HG03135 (cell line): Measurements from ENCODE around the gene TRIP11.
A peak's percentile ranks its signal among the peaks of the same experiment; 100 is the strongest.
"Not testable (repeated sequence)": the region's sequence is repeated elsewhere in the genome, so short reads cannot be mapped to it uniquely, and the experiment has no call there.

Experiments
- ATAC-seq: cut with Tn5 transposase; IDR thresholded peaks from one replicate; pipeline ENCODE4 v1.9.1; 2021; ENCODE audit warnings: mild to moderate bottlenecking, moderate library complexity; ENCODE audit not compliant: unreplicated experiment

Gene TRIP11

GRCh38 chr14:92039719-92040430 is at the start of gene TRIP11:
TSS of gene TRIP11 (minus strand) at chr14:92040059. CDS start at chr14:92039685, 374 bp downstream.
- peak; percentile 98 for ATAC-seq

DNA sequence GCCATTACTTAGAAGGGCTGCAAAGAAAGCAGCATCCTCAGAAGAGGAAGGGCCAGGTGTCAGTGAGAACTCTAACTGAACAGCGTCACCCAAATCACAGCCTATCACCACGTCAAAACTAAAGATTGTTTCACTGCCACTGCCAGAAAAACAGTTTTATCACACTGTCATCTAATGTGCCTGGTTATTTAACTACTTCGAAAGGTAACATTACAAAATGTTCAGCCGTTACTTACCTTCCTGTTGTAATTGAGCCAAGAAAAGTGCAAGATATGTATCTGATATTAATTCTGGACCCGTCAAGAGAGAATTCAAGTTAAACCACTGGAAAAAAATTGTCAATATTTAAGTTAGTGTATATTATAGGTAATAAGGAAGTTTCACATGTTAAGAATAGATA is 48.6 kb upstream of the TRIP11 start:
- ATAC-seq: no peak

- no peak for ATAC-seq
These were observed 34.7 kb upstream of the TRIP11 start for GRCh38 chr14:92074555-92074954.

- ATAC-seq: no peak
These were observed 18.4 kb upstream of the TRIP11 start for GRCh38 chr14:92058006-92058917.

DNA sequence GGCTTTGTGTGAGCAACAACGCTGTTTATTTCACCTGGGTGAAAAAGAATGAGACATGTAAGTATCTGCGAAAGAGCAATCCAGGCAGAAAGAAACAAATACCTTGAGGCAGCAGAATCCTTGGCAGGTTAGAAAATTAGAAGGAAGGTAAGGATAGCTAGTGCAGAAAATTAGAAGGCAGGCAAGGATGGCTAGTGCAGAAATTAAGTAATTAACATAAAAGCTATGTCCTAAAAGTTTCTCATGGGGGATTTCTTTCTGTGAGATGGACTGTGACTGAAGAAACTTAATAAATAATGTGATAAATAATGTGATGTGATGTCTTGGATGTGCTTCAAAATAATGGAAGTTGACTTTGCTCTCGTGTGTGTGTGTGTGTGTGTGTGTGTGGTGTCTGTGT is 9.9 kb upstream of the TRIP11 start:
- no peak for ATAC-seq

GRCh38 chr14:92049221-92049620 is 9.4 kb upstream of the TRIP11 start:
- ATAC-seq: not testable (repeated sequence)

DNA sequence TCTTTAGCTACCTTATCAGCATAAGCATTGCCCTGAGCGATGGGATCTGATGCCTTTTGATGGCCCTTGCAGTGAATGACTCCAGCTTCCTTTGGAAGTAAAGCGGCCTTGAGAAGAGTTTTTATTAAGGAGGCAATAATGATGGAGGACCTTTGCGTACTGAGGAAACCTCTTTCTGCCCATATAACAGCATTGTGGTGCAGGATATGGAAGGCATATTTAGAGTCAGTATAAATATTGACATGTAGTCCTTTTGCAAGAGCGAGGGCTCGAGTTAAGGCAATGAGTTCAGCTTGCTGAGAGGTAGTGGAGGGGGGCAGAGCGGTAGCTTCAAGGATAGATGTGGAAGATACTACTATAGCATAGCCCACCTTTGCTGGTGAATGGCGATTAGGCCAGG is 6.0 kb upstream of the TRIP11 start:
- ATAC-seq: not testable (repeated sequence)

DNA sequence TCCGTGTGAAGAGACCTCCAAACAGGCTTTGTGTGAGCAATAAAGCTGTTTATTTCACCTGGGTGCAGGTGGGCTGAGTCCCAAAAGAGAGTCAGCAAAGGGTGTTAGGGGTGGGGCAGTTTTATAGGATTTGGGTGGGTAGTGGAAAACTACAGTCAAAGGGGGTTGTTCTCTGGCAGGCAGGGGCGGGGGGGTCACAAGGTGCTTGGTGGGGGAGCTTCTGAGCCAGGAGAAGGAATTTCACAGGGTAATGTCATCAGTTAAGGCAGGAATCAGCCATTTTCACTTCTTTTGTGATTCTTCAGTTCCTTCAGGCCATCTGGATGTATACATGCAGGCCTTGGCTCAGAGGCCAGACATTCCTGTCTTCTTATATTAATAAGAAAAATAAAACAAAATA is 1.9 kb upstream of the TRIP11 start:
- ATAC-seq: not testable (repeated sequence)

- ATAC-seq: no peak
These were observed 1.3 kb upstream of the TRIP11 start for GRCh38 chr14:92041203-92041602.

DNA sequence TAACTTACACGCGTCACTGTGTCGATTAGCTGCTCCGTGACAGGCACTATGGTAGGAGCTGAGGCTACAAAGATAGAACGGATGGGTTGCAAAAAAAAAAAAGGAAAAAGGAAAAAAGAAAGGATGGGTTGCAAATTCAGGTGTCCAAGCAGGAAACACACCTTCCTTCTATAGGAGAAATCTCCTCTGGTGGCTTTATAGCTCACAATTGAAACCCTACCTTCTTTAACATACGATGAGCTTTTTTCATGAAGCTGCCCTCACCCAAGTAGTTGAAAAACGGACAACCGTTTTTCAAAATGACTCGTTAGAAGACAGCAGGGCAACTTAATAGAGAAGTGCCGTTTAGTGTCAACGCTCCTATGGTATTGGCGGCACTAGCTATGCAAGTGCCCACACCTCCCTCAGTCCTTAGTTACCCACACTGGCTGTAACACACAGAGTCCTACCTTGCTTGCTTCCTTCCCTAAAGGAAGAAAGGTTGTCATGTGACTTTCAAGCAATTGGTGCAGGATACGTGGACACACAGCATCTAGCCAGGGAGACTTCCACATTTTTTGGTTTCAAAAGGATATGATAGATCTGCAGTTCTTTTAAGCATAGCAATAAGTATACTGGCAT is 682 bp upstream of the TRIP11 start:
- ATAC-seq: peak; percentile 15

DNA sequence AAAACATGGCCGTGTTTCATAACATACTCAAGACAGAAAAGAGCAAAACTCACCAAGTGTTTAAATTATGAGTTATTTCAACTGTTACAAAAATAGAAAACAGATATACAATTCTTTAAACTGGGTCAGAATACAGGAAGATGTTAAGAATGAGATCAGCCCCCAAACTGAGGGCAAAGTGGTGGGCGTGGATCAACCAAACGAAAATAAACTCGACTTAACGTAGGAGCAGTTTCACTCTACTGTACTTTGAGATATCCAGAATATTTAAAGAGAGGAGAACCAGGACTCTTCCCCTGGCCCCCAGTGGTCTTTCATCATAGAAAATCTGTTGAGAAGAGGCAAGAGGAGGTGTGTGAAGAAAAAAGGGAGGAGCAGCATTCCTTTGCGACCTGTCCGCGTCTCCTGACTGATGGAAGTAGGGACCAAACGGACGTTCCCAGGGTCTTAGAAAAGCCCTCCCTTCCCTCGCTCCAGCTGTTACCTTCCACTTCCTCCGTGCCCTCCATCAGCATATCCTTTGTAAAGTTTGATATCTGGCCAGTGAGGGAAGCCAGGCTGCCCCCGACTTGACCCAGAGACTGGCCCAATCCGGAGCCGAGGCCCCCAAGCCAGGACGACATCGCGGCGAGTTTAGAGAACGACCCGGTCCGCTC is 668 bp downstream of the TRIP11 start:
- ATAC-seq: peak; percentile 29

- no peak for ATAC-seq
These were observed 1.9 kb downstream of the TRIP11 start for GRCh38 chr14:92037989-92038388.

GRCh38 chr14:92035890-92036289 is 4.0 kb downstream of the TRIP11 start:
- no peak for ATAC-seq

GRCh38 chr14:92033906-92034687 is 5.8 kb downstream of the TRIP11 start:
- no peak for ATAC-seq

DNA sequence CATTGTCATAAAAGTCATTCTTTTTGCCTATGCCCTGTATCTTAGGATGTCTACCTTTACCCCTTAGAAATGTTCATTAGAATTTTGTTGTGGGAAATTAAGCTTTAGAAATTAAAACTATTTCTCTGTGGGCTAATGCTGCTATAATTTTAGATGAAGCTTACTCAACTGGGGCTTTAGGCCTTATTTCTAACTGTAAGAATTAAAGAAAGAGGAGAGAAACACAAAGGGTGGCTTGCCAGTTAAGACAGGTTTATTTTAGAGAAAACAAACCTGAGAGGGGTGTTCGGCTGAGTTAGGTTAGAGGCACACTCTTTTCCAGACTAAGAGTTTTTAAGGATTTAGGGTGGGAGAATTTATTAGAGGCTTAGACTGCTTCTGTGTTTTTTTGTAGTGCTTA is 6.4 kb downstream of the TRIP11 start:
- no peak for ATAC-seq

DNA sequence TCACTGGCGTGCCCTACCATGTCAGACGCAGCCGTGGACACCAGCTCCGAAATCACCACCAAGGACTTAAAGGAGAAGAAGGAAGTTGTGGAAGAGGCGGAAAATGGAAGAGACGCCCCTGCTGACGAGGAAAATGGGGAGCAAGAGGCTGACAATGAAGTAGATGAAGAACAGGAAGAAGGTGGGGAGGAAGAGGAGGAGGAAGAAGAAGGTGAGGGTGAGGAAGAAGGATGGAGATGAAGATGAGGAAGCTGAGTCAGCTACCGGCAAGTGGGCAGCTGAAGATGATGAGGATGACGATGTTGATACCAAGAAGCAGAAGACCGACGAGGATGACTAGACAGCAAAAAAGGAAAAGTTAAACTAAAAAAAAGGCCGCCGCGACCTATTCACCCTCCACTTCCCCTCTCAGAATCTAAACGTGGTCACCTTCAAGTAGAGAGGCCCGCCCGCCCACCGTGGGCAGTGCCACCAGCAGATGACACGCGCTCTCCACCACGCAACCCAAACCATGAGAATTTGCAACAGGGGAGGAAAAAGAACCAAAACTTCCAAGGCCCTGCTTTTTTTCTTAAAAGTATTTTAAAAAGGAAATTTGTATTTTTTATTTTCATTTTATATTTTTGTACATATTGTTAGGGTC is 13.2 kb downstream of the TRIP11 start:
- ATAC-seq: no peak

DNA sequence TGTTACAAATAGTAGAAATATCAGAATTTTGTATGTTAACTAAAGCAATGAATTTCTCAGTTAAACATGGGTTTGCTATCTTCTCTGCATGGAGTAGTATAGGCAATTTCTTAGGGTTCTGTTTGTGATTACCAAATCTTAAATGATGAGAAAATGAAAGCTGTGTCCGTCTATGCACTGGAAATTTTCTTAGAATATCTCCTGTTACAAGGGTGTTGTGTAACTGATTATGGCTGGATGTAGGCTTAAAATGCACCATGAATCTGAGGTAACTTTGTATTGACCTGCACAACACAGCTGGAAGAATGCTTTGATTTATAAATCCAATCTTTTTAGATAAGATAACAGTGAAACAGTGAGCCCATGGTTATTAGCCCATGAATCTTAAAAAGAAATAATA is 17.8 kb downstream of the TRIP11 start:
- ATAC-seq: no peak

DNA sequence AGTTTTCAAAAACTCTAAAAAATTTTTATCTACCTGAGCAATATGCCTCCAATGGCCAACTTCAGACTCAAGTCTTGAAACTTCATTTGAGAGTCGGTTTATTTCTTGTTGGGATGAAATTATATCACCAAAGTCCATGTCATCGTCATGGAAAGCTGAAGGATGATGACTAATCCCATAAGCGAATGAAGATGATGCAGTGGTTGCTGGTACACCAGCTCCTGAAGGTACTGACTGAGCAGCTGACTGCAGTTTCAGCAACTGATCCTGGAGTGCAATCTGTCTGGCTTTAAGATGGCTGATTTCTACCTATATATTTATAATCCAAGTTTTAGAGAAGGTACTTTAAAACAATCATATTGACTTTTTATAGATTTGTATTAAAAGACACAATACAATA is 18.3 kb downstream of the TRIP11 start:
- no peak for ATAC-seq

- no peak for ATAC-seq
These were observed 25.8 kb downstream of the TRIP11 start for GRCh38 chr14:92014040-92014439.
